ENCODE data around the gene RAC2. TPM values are rescaled to one million over a fixed set of nuclear protein-coding genes. Genes with fewer than 3 reads are reported as not detected.

The RAC2 gene
- total and polyA plus RNA-seq, 5 donors, result 1.8 to 8.6 (median 4.3) TPM

DNA sequence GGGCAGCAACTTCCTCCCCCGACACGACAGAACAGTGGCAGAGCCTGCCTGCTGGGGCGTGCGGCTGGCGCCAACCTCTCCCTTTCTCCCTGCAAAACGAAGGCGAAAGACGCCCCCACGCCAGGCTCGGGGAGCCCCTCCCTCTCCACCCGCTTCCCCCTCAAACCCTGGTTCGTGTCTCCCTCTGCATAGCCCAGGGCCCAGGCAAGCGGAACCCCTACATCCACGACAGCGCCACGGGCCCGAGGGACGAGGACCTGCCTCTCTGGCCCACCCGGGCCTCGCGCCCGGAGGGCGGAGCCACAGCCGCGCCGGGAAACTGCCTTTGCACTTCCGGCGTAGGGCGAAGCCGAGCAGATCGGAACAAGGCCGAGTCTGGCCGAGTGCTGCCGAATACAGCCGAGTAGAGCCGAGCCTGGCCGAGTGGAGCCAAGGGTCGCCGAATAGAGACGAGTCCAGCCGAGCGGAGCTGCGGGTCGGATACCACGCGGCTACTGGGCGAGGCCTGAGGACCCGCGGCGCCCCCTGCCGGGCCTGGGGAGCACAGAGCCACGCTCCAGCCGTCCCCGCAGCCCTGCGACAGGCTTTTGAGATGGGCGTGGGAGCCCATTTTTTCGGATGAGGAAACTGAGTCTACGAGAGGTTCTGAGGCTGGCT, 44.8 kb downstream of the RAC2 start:
- H3K27ac ChIP-seq (ENCODE audit: low read length), result peak overlapping the region; percentile 97
- intact Hi-C loops (cut with DNase I), result loop anchor here in 3 of 4 donors (2.0 to 5.0 kb wide), 3 partner anchors 32 to 122 kb away; no protein-coding TSS in a partner anchor
- DNase-seq (peak; percentile 98 to 100 (median 100)), ATAC-seq (peak; percentile 93 to 94)
- H3K4me3 ChIP-seq (ENCODE audit: low read length), result peak overlapping the region; percentile 56
- under 1% methylated on average over 58 of the region's 58 CpGs for WGBS
- H3K27me3 ChIP-seq (ENCODE audit: control insufficient read depth, insufficient read depth), result no peaks in the 10 kb centered on the region
- H3K9me3 ChIP-seq (ENCODE audit: control insufficient read depth, low read length), result no peaks in the 10 kb centered on the region
- H3K4me1 ChIP-seq (ENCODE audit: control insufficient read depth, insufficient read depth, low read length), result peaks cover 22% of the 10 kb centered on the region

DNA sequence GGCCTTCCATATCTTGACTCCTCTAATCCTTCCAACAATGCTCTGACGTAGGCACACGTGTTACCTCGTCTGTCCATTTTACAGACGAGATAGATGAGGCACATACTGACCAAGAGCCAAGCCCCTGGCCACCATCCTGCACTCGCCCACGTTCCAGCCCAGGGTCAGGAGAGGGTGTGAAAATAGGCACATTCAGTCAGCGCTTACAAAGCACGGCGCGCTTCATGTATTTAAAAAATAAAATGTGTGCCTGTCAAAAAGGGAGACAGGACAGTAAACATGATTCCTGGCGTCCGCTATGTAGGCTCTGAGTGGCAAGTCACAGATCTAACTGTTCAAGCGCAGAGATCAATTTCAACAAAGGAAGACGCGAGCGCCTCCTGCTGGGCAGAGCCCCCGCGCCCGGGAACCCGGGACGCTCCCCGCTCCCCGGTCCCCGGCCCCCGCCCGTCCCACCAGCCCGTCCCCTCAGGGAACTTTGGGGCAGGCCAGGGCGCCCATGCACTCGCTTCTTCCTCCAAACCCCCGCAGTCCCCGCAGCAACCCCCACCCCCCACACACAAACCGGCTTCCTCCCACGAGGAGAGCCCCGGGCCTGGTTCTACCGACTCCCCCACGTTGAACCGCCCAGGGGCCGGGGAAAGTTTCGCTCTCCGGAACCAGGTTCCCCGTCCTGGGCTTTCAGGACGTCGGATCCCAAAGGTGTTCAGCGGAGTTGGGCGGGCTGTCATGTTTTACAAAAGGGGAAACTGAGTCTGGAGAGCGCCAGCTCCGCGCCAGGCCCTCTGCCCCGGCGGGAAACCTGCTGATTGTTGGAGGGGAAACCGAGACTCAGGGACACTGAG, 45.6 kb downstream of the RAC2 start:
- ATAC-seq (peak; percentile 70 to 71), DNase-seq (peak; percentile 87 to 96 (median 95))
- Histone ChIP-seq H3K9me3 (ENCODE audit: control insufficient read depth, low read length) (no peaks in the 10 kb centered on the region), H3K27me3 (ENCODE audit: control insufficient read depth, insufficient read depth) (no peaks in the 10 kb centered on the region), H3K4me1 (ENCODE audit: control insufficient read depth, insufficient read depth, low read length) (peaks cover 22% of the 10 kb centered on the region), H3K27ac (ENCODE audit: low read length) (peak overlapping the region; percentile 97), H3K4me3 (ENCODE audit: low read length) (peak overlapping the region; percentile 56)
- WGBS, result 2% methylated on average over 51 of the region's 51 CpGs
- intact Hi-C loops (cut with DNase I), result loop anchor here in 3 of 4 donors (2.0 to 5.0 kb wide), 3 partner anchors 32 to 121 kb away; no protein-coding TSS in a partner anchor

- H3K4me3 ChIP-seq (ENCODE audit: low read length), result no peak overlapping the region
- 41% methylated on average over 12 of the region's 12 CpGs for WGBS
- H3K27ac ChIP-seq (ENCODE audit: low read length), result peak overlapping the region; percentile 61
- H3K4me1 ChIP-seq (ENCODE audit: control insufficient read depth, insufficient read depth, low read length), result peaks cover 22% of the 10 kb centered on the region
- no peaks in the 10 kb centered on the region for H3K9me3 ChIP-seq (ENCODE audit: control insufficient read depth, low read length)
- no peaks in the 10 kb centered on the region for H3K27me3 ChIP-seq (ENCODE audit: control insufficient read depth, insufficient read depth)
- intact Hi-C loops (cut with DNase I), result loop anchor here in 3 of 4 donors (2.0 to 5.0 kb wide), 3 partner anchors 31 to 120 kb away; no protein-coding TSS in a partner anchor
- ATAC-seq, result peak in 1 of 2 donors; percentile 9
- peak in 2 of 3 donors; percentile 51 to 82 for DNase-seq
These were observed 46.4 kb downstream of the RAC2 start for GRCh38 chr22:37197451-37198257.

- Histone ChIP-seq H3K9me3 (ENCODE audit: control insufficient read depth, low read length) (no peaks in the 10 kb centered on the region), H3K27ac (ENCODE audit: low read length) (peak overlapping the region; percentile 61), H3K4me3 (ENCODE audit: low read length) (no peak overlapping the region), H3K27me3 (ENCODE audit: control insufficient read depth, insufficient read depth) (no peaks in the 10 kb centered on the region), H3K4me1 (ENCODE audit: control insufficient read depth, insufficient read depth, low read length) (peaks cover 22% of the 10 kb centered on the region)
- 31% methylated on average over 14 of the region's 14 CpGs for WGBS
- ATAC-seq, result peak; percentile 78 to 81
- intact Hi-C loops (cut with DNase I), result loop anchor here in 1 of 4 donors (5.0 kb wide), 1 partner anchor 119 kb away; no protein-coding TSS in a partner anchor
- DNase-seq, result peak; percentile 90 to 97 (median 96)
These were observed 47.3 kb downstream of the RAC2 start for GRCh38 chr22:37196539-37197450.

DNA sequence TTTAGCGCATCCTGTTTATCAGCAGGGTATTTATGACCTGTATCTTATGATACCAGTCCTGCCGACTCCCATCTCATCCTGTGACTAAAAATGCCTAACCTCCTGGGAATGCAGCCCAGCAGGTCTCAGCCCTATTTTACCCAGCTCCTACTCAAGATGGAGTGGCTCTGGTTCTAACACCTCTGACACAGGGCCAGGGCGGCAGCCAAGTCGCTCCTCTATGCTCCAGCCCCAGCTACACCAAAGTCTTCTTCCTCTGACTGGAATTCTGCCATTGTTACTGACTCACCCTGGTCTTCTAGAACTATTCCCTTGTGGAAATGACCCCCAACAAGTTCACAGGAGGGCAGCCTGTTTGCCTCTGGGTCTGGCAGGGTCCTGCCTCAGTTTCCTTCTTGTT, 48.1 kb downstream of the RAC2 start:
- Histone ChIP-seq H3K9me3 (ENCODE audit: control insufficient read depth, low read length) (no peaks in the 10 kb centered on the region), H3K27ac (ENCODE audit: low read length) (peak overlapping the region; percentile 61), H3K4me3 (ENCODE audit: low read length) (no peak overlapping the region), H3K4me1 (ENCODE audit: control insufficient read depth, insufficient read depth, low read length) (peaks cover 22% of the 10 kb centered on the region), H3K27me3 (ENCODE audit: control insufficient read depth, insufficient read depth) (no peaks in the 10 kb centered on the region)
- intact Hi-C loops (cut with DNase I), result loop anchor here in 1 of 4 donors (5.0 kb wide), 1 partner anchor 119 kb away; no protein-coding TSS in a partner anchor
- WGBS, result 41% methylated on average over 4 of the region's 4 CpGs
- ATAC-seq (no peak), DNase-seq (peak in 2 of 3 donors; percentile 62 to 77)

- 91% methylated on average over 3 of the region's 3 CpGs for WGBS
- Histone ChIP-seq H3K27ac (ENCODE audit: low read length) (peak overlapping the region; percentile 17), H3K4me3 (ENCODE audit: low read length) (no peak overlapping the region), H3K9me3 (ENCODE audit: control insufficient read depth, low read length) (no peaks in the 10 kb centered on the region), H3K4me1 (ENCODE audit: control insufficient read depth, insufficient read depth, low read length) (peaks cover 22% of the 10 kb centered on the region), H3K27me3 (ENCODE audit: control insufficient read depth, insufficient read depth) (no peaks in the 10 kb centered on the region)
- intact Hi-C loops (cut with DNase I), result loop anchor here in 1 of 4 donors (5.0 kb wide), 1 partner anchor 117 kb away; no protein-coding TSS in a partner anchor
- DNase-seq, result no peak
- no peak for ATAC-seq
These were observed 49.3 kb downstream of the RAC2 start for GRCh38 chr22:37194750-37195149.

DNA sequence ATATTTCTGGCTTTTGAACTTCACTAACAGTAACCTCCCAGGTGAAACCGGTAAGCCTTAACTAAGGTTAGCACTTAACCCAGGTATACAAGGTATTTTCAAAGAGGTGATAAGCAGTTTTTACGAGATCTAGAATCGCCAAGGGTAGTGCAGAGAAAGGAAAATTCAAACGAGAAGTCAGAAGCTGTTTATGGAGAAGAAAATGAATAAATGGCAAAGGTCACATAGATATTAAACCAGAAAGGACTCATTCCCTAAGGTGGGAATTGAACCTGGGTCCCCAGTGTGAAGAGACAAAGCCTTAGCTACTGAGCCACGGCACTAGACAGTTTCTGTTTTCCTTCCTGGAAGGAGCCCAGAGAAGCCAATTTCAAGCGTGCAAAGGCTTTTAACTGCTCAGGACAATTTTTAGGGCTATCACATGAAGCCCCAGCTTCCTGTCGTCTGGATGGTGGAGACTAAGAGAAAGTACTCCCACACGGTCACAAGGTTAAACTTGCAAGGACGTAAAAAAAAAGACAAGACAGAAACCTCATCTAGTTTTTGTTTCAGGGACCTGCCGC, 50.4 kb downstream of the RAC2 start:
- Histone ChIP-seq H3K27ac (ENCODE audit: low read length) (no peak overlapping the region), H3K4me1 (ENCODE audit: control insufficient read depth, insufficient read depth, low read length) (peaks cover 25% of the 10 kb centered on the region), H3K27me3 (ENCODE audit: control insufficient read depth, insufficient read depth) (no peaks in the 10 kb centered on the region), H3K4me3 (ENCODE audit: low read length) (no peak overlapping the region), H3K9me3 (ENCODE audit: control insufficient read depth, low read length) (no peaks in the 10 kb centered on the region)
- WGBS, result 49% methylated on average over 10 of the region's 10 CpGs
- DNase-seq (peak in 1 of 3 donors; percentile 42), ATAC-seq (no peak)
- intact Hi-C loops (cut with DNase I), result no loop called here

DNA sequence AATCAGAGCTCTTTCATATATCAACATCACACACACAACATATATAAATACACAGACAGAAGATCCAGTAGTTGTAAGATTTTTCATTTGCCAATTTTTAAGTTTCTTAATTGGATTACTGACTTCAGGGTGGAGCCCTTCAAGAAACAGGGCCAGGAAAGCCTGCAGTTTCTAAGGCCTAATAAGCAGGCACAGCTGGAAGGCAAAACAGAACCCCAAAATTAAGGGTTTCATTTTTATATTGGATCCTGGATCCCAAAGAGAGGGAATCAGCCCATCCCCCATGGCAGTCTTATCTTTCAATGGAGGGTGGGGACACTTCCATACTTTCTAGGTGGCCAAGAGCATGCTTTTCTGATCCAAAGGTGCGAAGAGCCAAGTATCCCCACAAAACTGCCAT, 51.3 kb downstream of the RAC2 start:
- H3K27me3 ChIP-seq (ENCODE audit: control insufficient read depth, insufficient read depth), result no peaks in the 10 kb centered on the region
- ATAC-seq (no peak), DNase-seq (no peak)
- intact Hi-C loops (cut with DNase I), result no loop called here
- no peaks in the 10 kb centered on the region for H3K9me3 ChIP-seq (ENCODE audit: control insufficient read depth, low read length)
- H3K27ac ChIP-seq (ENCODE audit: low read length), result no peak overlapping the region
- H3K4me3 ChIP-seq (ENCODE audit: low read length), result no peak overlapping the region
- WGBS, result 100% methylated on average over 1 of the region's 1 CpG
- H3K4me1 ChIP-seq (ENCODE audit: control insufficient read depth, insufficient read depth, low read length), result peaks cover 24% of the 10 kb centered on the region

DNA sequence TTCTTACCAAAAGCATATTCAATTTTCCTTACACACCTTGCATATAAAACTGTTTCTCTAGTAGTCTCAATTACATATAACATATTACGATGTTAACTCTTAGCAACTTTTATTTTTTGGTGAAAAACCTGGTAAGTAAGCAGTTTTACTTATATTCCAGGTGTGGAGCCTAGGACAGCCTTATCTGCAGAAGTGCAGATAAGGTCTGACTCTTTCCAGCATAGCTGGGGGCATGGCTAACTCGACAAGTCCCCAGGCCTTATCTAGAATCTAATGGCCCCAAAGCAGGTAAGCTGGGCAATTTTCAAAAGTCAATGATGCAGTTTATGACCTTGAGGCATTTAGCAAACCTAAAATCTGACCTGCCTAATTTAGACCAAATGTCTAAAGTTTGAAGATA, 51.9 kb downstream of the RAC2 start:
- H3K4me3 ChIP-seq (ENCODE audit: low read length), result no peak overlapping the region

More for the DNA sequence above, 51.9 kb downstream of the RAC2 start:
- Histone ChIP-seq H3K27ac (ENCODE audit: low read length) (no peak overlapping the region), H3K27me3 (ENCODE audit: control insufficient read depth, insufficient read depth) (no peaks in the 10 kb centered on the region), H3K4me1 (ENCODE audit: control insufficient read depth, insufficient read depth, low read length) (peaks cover 22% of the 10 kb centered on the region), H3K9me3 (ENCODE audit: control insufficient read depth, low read length) (no peaks in the 10 kb centered on the region)
- ATAC-seq (no peak), DNase-seq (no peak)
- intact Hi-C loops (cut with DNase I), result no loop called here
- 78% methylated on average over 2 of the region's 2 CpGs for WGBS

All from right cardiac atrium (tissue), 5 donors.